HCT116 (cell line): ENCODE data around the gene MYLK4. TPM values are rescaled to one million over a fixed set of nuclear protein-coding genes. Genes with fewer than 3 reads are reported as not detected.
A peak's percentile ranks its signal among the peaks of the same experiment; 100 is the strongest.

Experiments used
- ATAC-seq: fragments of 200-7000 bp; cut with Tn5 transposase; 2 replicates; pipeline ENCODE4 v1.9.1; 2020; ENCODE audit warnings: mild to moderate bottlenecking, moderate library complexity
- BruUV-seq: library from RNA; stranded (reverse); fragments of 400-500 nt; replicated peaks from 2 replicates; lab custom pipeline; 2021; lab: Mats Ljungman, UMichigan
- CTCF ChIA-PET: fragments of 300-600 bp; sonication (Branson Sonifier 250); formaldehyde crosslinking; loops from one replicate; lab custom pipeline; 2021; ENCODE audit warnings: antibody characterized with exemption; lab: Charles Lee
- POLR2A ChIA-PET: fragments of 300-600, 350-600 bp; sonication (Branson Sonifier 250); formaldehyde crosslinking; loops from one replicate; lab custom pipeline; 2021; ENCODE audit warnings: antibody characterized with exemption; lab: Charles Lee
- RAD21 ChIA-PET, 2 experiments: fragments of 300-600 bp; sonication (Branson Sonifier 250); formaldehyde crosslinking; loops; one replicate each; lab custom pipeline; 2023; ENCODE audit warnings: low total read pairs in 2 of 2; ENCODE audit not compliant: uncharacterized antibody in 2 of 2, unreplicated experiment in 2 of 2, low non-redundant PET in 1 of 2; lab: Charles Lee
- DNase-seq: peaks from one replicate; pipeline ENCODE4 v3.0.0-alpha.2; 2010; ENCODE audit warnings: low read depth, low spot score
- H2AFZ ChIP-seq: fragments of 200-600 bp; shearing (Covaris generic), sonication (generic); 2 replicates; pipeline ENCODE4 v1.6.1; 2017; ENCODE audit warnings: low read depth, mixed run types, mixed read lengths, antibody characterized with exemption, low read length; ENCODE audit not compliant: poor library complexity, severe bottlenecking
- H3K27ac ChIP-seq: 2 replicates; pipeline ENCODE4 v1.5.1; 2012; ENCODE audit warnings: low read depth, low read length
- H3K27me3 ChIP-seq: fragments of 200-600 bp; sonication (generic); 2 replicates; pipeline ENCODE4 v1.6.1; 2016; ENCODE audit warnings: mixed run types, low read length, mixed read lengths; ENCODE audit not compliant: insufficient read depth
- H3K36me3 ChIP-seq, 2 experiments: fragments of 200-500 bp in 1 of 2; fragments of 200-600 bp in 1 of 2; sonication (Bioruptor generic) in 1 of 2; sonication (generic) in 1 of 2; 2 replicates each; pipeline versions ENCODE4 v1.5.1 to v1.6.1; 2014 to 2016; ENCODE audit warnings: low read length in 2 of 2, inconsistent platforms in 1 of 2, mixed read lengths in 1 of 2, mixed run types in 1 of 2; ENCODE audit not compliant: insufficient read depth in 2 of 2, control insufficient read depth in 1 of 2
- H3K4me1 ChIP-seq, 2 experiments: fragments of 200-600 bp in 1 of 2; sonication (generic) in 1 of 2; 2 replicates each; pipeline versions ENCODE4 v1.5.1 to v1.6.1; 2012 to 2017; ENCODE audit warnings: low read length in 2 of 2, inconsistent platforms in 1 of 2, mild to moderate bottlenecking in 1 of 2, mixed read lengths in 1 of 2, mixed run types in 1 of 2, moderate library complexity in 1 of 2; ENCODE audit not compliant: insufficient read depth in 2 of 2, control insufficient read depth in 1 of 2
- H3K4me2 ChIP-seq: fragments of 200-600 bp; sonication (generic); 2 replicates; pipeline ENCODE4 v1.6.1; 2017; ENCODE audit warnings: mixed run types, low read length, mixed read lengths
- H3K4me3 ChIP-seq, 2 experiments: fragments of 200-600 bp in 1 of 2; sonication (generic) in 1 of 2; replicated peaks in 1 of 2; 2 replicates each; pipeline ENCODE4 v1.5.1; 2011 to 2016; ENCODE audit warnings: low read length in 2 of 2, control low read depth in 1 of 2, low read depth in 1 of 2, mild to moderate bottlenecking in 1 of 2, mixed read lengths in 1 of 2, mixed run types in 1 of 2
- H3K79me2 ChIP-seq: fragments of 200-600 bp; sonication (generic); 2 replicates; pipeline ENCODE4 v1.6.1; 2017; ENCODE audit warnings: mild to moderate bottlenecking, mixed run types, low read length, moderate library complexity, mixed read lengths; ENCODE audit not compliant: insufficient read depth
- H3K9ac ChIP-seq: fragments of 200-600 bp; sonication (generic); 2 replicates; pipeline ENCODE4 v1.6.1; 2016; ENCODE audit warnings: low read length, mixed read lengths
- H3K9me2 ChIP-seq: fragments of 200-600 bp; sonication (generic), shearing (Covaris generic); 2 replicates; pipeline ENCODE4 v1.6.1; 2017; ENCODE audit warnings: mixed run types, mild to moderate bottlenecking, moderate library complexity; ENCODE audit not compliant: insufficient read depth
- H3K9me3 ChIP-seq, 2 experiments: fragments of 200-500 bp in 1 of 2; fragments of 200-600 bp in 1 of 2; sonication (Bioruptor generic) in 1 of 2; sonication (generic) in 1 of 2; 2 replicates each; pipeline ENCODE4 v1.6.1; 2014 to 2017; ENCODE audit warnings: low read length in 2 of 2, mixed read lengths in 2 of 2, inconsistent platforms in 1 of 2, low read depth in 1 of 2, mild to moderate bottlenecking in 1 of 2, mixed run types in 1 of 2, moderate library complexity in 1 of 2; ENCODE audit not compliant: control insufficient read depth in 1 of 2, insufficient read depth in 1 of 2
- H4K20me1 ChIP-seq: fragments of 200-600 bp; sonication (generic), shearing (Covaris generic); 2 replicates; pipeline ENCODE4 v1.6.1; 2017; ENCODE audit warnings: mixed run types, mild to moderate bottlenecking, moderate library complexity; ENCODE audit not compliant: insufficient read depth
- ATF3 ChIP-seq: IDR thresholded peaks from 2 replicates; pipeline ENCODE4 v1.6.1; 2012
- CTCF ChIP-seq, 3 experiments: fragments of 200-600 bp in 1 of 3; sonication (generic) in 1 of 3; IDR thresholded peaks in 2 of 3; conservative IDR thresholded peaks in 1 of 3; 2 replicates each; pipeline ENCODE4 v1.5.1; 2012 to 2017; ENCODE audit warnings: low read depth in 2 of 3, low read length in 2 of 3, antibody characterized with exemption in 1 of 3, borderline replicate concordance in 1 of 3, control low read depth in 1 of 3, mild to moderate bottlenecking in 1 of 3, mixed read lengths in 1 of 3, mixed run types in 1 of 3, moderate library complexity in 1 of 3; ENCODE audit not compliant: insufficient read depth in 1 of 3
- ELF1 ChIP-seq: IDR thresholded peaks from 2 replicates; pipeline ENCODE4 v1.6.1; 2012; ENCODE audit warnings: low read depth, borderline replicate concordance
- RAD21 ChIP-seq: IDR thresholded peaks from 2 replicates; pipeline ENCODE4 v1.6.1; 2012; ENCODE audit warnings: low read depth, mild to moderate bottlenecking
- SP1 ChIP-seq: IDR thresholded peaks from 2 replicates; pipeline ENCODE4 v1.6.1; 2012; ENCODE audit warnings: low read depth
- SRF ChIP-seq: IDR thresholded peaks from 2 replicates; pipeline ENCODE4 v1.6.1; 2012; ENCODE audit warnings: low read depth
- ZFX ChIP-seq: fragments of 450-650 bp; IDR thresholded peaks from 2 replicates; pipeline ENCODE4 v1.6.1; 2017
- intact Hi-C: fragments of 100-400 bp; cut with micrococcal nuclease; formaldehyde crosslinking; loops from 2 replicates; pipeline ENCODE4 v1.10.0; 2022
- total RNA-seq: library from RNA; stranded (reverse); gene quantifications from one replicate; pipeline ENCODE4 v1.2.1, GENCODE V29; 2021; ENCODE audit not compliant: unreplicated experiment

Gene MYLK4
- total RNA-seq, 1 experiment from 2014 or later: 0.27 TPM

DNA sequence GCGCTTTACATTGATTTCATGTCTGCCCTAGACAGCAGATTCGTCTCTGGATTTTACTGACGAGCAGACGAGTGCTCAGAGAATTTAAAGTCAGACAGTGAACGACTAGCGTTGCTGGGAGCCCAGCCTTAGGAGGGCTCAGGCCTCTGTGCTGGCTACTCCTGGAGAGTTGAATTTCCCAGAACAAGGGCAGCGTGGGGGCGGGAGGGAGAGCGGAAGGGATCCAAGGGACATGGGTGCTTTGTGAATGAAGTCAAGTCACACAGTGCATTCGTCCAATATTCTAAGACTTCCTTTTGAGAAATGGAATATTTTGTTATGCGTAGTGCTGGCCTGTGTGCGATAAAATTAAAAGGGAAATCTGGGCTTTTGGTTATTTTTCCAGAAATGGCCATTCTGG lies 126.5 kb downstream of the MYLK4 start:
- H3K27ac ChIP-seq: no peak overlapping the region
- RAD21 ChIA-PET: no interaction called here
- no peaks in the 10 kb centered on the region for H3K36me3 ChIP-seq
- H3K9me2 ChIP-seq: no peaks in the 10 kb centered on the region
- no peak overlapping the region for H3K4me2 ChIP-seq
- TF ChIP-seq ATF3 (no peak), ELF1 (no peak)
- TF ChIP-seq, all 23 proteins: peak for 0
- H3K4me3 ChIP-seq: no peak overlapping the region
- POLR2A ChIA-PET: no interaction called here
- no peak overlapping the region for H2AFZ ChIP-seq
- DNase-seq (no peak), ATAC-seq (no peak)
- no peaks in the 10 kb centered on the region for H3K79me2 ChIP-seq
- H3K4me1 ChIP-seq: peaks cover 0 to under 1% of the 10 kb centered on the region in 2 experiments; a peak in 3 of 4 replicates
- no peaks in the 10 kb centered on the region for H3K9me3 ChIP-seq
- H3K9ac ChIP-seq: no peak overlapping the region
- intact Hi-C loops: no loop called here
- BruUV-seq: no TSS peak
- CTCF ChIA-PET: no interaction called here
- H3K27me3 ChIP-seq: no peaks in the 10 kb centered on the region
- H4K20me1 ChIP-seq: no peaks in the 10 kb centered on the region

DNA sequence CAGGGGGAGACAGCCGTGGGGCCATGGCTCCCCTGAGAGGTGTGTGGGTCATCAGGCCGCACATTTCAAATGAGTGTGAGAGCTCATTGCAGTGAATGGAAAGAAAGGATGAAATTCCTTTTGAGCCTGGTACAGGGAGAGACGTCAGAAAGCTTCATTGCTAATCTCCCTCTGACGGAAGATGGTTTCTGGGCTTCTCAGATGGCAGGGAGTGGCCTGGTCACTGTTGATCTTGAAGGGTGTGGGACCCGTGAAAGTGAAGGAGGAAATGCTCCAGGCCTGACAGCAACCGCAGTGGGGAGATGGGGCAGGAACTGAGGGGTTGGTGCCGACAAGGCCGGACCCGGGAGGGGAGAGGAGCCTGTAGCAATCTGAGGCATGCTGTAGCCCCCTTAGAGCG lies 127.4 kb downstream of the MYLK4 start:
- no peak overlapping the region for H3K9ac ChIP-seq
- ChIA-PET POLR2A (no interaction called here), RAD21 (no interaction called here), CTCF (no interaction called here)
- H3K9me3 ChIP-seq: no peaks in the 10 kb centered on the region
- ATAC-seq: no peak
- no peaks in the 10 kb centered on the region for H3K27me3 ChIP-seq
- no peak for TF ChIP-seq SRF
- H3K4me2 ChIP-seq: no peak overlapping the region
- H3K4me1 ChIP-seq: no peaks in the 10 kb centered on the region
- no TSS peak for BruUV-seq
- no peaks in the 10 kb centered on the region for H3K36me3 ChIP-seq
- intact Hi-C loops: no loop called here
- no peak overlapping the region for H3K4me3 ChIP-seq
- H2AFZ ChIP-seq: no peak overlapping the region
- no peak for DNase-seq
- no peaks in the 10 kb centered on the region for H4K20me1 ChIP-seq
- H3K79me2 ChIP-seq: no peaks in the 10 kb centered on the region
- H3K27ac ChIP-seq: no peak overlapping the region
- H3K9me2 ChIP-seq: no peaks in the 10 kb centered on the region

DNA sequence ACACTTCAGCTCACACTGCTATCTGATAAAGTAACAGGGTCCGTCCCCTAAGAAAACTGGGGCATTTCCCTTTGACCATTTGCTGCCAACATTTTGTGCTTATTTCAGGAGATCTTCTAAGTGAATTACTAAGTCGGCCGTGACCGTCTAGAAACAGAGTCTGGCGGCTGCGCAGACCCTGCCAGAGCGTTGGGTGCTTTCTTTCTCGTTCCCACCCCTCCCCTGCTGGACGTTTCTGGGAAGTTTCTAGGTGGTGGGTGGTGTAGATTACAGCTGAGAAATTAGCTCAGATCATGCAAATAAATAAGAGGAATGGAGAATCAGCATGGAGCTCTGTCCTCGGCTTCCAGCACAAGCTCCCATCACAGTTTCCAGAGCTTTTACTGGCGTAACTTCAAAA lies 128.1 kb downstream of the MYLK4 start:
- DNase-seq: no peak
- no peaks in the 10 kb centered on the region for H3K36me3 ChIP-seq
- H4K20me1 ChIP-seq: no peaks in the 10 kb centered on the region
- ChIA-PET CTCF (no interaction called here), POLR2A (no interaction called here), RAD21 (no interaction called here)
- no peaks in the 10 kb centered on the region for H3K9me3 ChIP-seq
- no peak for ATAC-seq
- intact Hi-C loops: no loop called here
- BruUV-seq: no TSS peak
- no peak overlapping the region for H3K4me3 ChIP-seq
- no peak overlapping the region for H2AFZ ChIP-seq
- H3K79me2 ChIP-seq: no peaks in the 10 kb centered on the region
- no peak for TF ChIP-seq ZFX
- no peak for TF ChIP-seq SRF
- TF ChIP-seq CTCF (IDR thresholded peaks at IDR 0.05 in 2 of 3, conservative IDR thresholded peaks at IDR 0.05 in 1 of 3; ENCODE audit: borderline replicate concordance in 1 of 3, insufficient read depth in 1 of 3, low read depth in 2 of 3, low read length in 2 of 3): 0 out of 6 replicates have a peak, but pooled peaks of 1 of the 3 experiments have one; percentile 7
- TF ChIP-seq SP1: no peak
- no peak for TF ChIP-seq RAD21
- no peaks in the 10 kb centered on the region for H3K27me3 ChIP-seq
- no peak overlapping the region for H3K4me2 ChIP-seq
- H3K4me1 ChIP-seq: no peaks in the 10 kb centered on the region
- no peak overlapping the region for H3K9ac ChIP-seq
- no peak overlapping the region for H3K27ac ChIP-seq
- no peaks in the 10 kb centered on the region for H3K9me2 ChIP-seq
